H1 (cell line): ENCODE data around the gene MTF1.

Source experiments
- CTCF ChIP-seq, 3 experiments: IDR thresholded peaks; 1 replicate in 2 of 3; 2 replicates in 1 of 3; pipeline versions ENCODE4 v1.5.1 to v1.6.1; 2011; ENCODE audit warnings: low read length in 3 of 3, mild to moderate bottlenecking in 3 of 3, inconsistent platforms in 2 of 3, low read depth in 1 of 3, moderate library complexity in 1 of 3; ENCODE audit not compliant: insufficient read depth in 1 of 3; ENCODE audit errors: control extremely low read depth in 1 of 3
- EGR1 ChIP-seq: IDR thresholded peaks from 2 replicates; pipeline ENCODE4 v1.6.1; 2011; ENCODE audit warnings: low read depth, low read length, borderline replicate concordance
- POLR2AphosphoS5 ChIP-seq: IDR thresholded peaks from 2 replicates; pipeline ENCODE4 v1.6.1; 2011; ENCODE audit warnings: low read depth, low read length
- YY1 ChIP-seq: IDR thresholded peaks from 2 replicates; pipeline ENCODE4 v1.6.1; 2011; ENCODE audit warnings: low read depth, mild to moderate bottlenecking, low read length

- TF ChIP-seq CTCF (IDR thresholded peaks at IDR 0.05; ENCODE audit: control extremely low read depth in 1 of 3, insufficient read depth in 1 of 3, low read depth in 1 of 3, low read length in 3 of 3) (no peak), POLR2AphosphoS5 (no peak), YY1 (no peak), EGR1 (no peak)
Measured at GRCh38 chr1:37831809-37832208, 27.6 kb downstream of the MTF1 start.
